OCI-LY3 (cell line): ENCODE measurements around the gene NUDT4.

Experiments
- H2AFZ ChIP-seq: fragments of 200-600, 300-600 bp; shearing (Covaris generic); 2 replicates; pipeline ENCODE4 v1.6.0; 2014; ENCODE audit warnings: antibody characterized with exemption, low read depth, low read length
- H3K27ac ChIP-seq: fragments of 200-600, 300-600 bp; sonication (generic); 2 replicates; pipeline ENCODE4 v1.5.1; 2014; ENCODE audit warnings: mild to moderate bottlenecking, low read length, moderate library complexity, mixed read lengths
- H3K27me3 ChIP-seq: fragments of 200-600, 300-600 bp; sonication (generic); 2 replicates; pipeline ENCODE4 v1.6.1; 2014; ENCODE audit warnings: low read depth, low read length, mixed read lengths
- H3K36me3 ChIP-seq: fragments of 200-600, 300-600 bp; sonication (generic); replicated peaks from 2 replicates; pipeline ENCODE3; 2014; ENCODE audit warnings: low read depth, low read length, mixed read lengths
- H3K4me1 ChIP-seq: fragments of 300-600, 200-600 bp; sonication (generic); 2 replicates; pipeline ENCODE4 v1.6.1; 2014; ENCODE audit warnings: low read length, mixed read lengths
- H3K4me2 ChIP-seq: fragments of 200-600, 300-600 bp; sonication (generic); 2 replicates; pipeline ENCODE4 v1.6.1; 2014; ENCODE audit warnings: low read length, mixed read lengths
- H3K4me3 ChIP-seq: fragments of 300-600, 200-600 bp; sonication (generic); 2 replicates; pipeline ENCODE4 v1.5.1; 2014; ENCODE audit warnings: antibody characterized with exemption, mild to moderate bottlenecking, low read length, moderate library complexity
- H3K79me2 ChIP-seq: fragments of 300-600, 200-600 bp; shearing (Covaris generic); 2 replicates; pipeline ENCODE4 v1.6.1; 2014; ENCODE audit warnings: mild to moderate bottlenecking, low read length, mixed read lengths
- H3K9ac ChIP-seq: fragments of 300-600, 200-600 bp; shearing (Covaris generic); 2 replicates; pipeline ENCODE4 v1.6.0; 2014; ENCODE audit warnings: mild to moderate bottlenecking, low read length, moderate library complexity
- H3K9me3 ChIP-seq: fragments of 200-600, 300-600 bp; shearing (Covaris generic); 2 replicates; pipeline ENCODE4 v1.6.1; 2014; ENCODE audit warnings: low read length, mixed read lengths; ENCODE audit not compliant: insufficient read depth
- H4K20me1 ChIP-seq: fragments of 200-600, 300-600 bp; sonication (generic); 2 replicates; pipeline ENCODE4 v1.6.1; 2016; ENCODE audit warnings: low read length, mixed read lengths; ENCODE audit not compliant: insufficient read depth
- CTCF ChIP-seq: fragments of 200-600, 300-600 bp; sonication (generic); IDR thresholded peaks from 2 replicates; pipeline ENCODE4 v1.5.1; 2014; ENCODE audit warnings: antibody characterized with exemption, low read length, low read depth
- EZH2phosphoT487 ChIP-seq: fragments of 200-600 bp; shearing (Covaris generic); IDR thresholded peaks from 2 replicates; pipeline ENCODE4 v1.6.1; 2018; ENCODE audit warnings: antibody characterized with exemption, mixed run types, low read depth

NUDT4 gene

GRCh38 chr12:93447555-93448290 lies 70.0 kb downstream of the NUDT4 start:
- Histone ChIP-seq H3K36me3 (no peaks in the 10 kb centered on the region), H3K4me1 (peaks cover 34% of the 10 kb centered on the region), H3K9me3 (no peaks in the 10 kb centered on the region), H4K20me1 (no peaks in the 10 kb centered on the region), H3K79me2 (0 out of 2 replicates have a peak, but pooled peaks cover 3% of the 10 kb centered on the region), H3K27ac (no peak overlapping the region), H3K4me2 (no peak overlapping the region), H3K9ac (no peak overlapping the region), H3K27me3 (no peaks in the 10 kb centered on the region), H2AFZ (no peak overlapping the region), H3K4me3 (no peak overlapping the region)
- TF ChIP-seq EZH2phosphoT487 = no peak
- no peak for TF ChIP-seq CTCF

- Histone ChIP-seq H3K4me2 (peak overlapping the region; percentile 40), H3K9ac (no peak overlapping the region), H3K27ac (peak overlapping the region; percentile 21; the same call in 1 of the 2 replicates), H3K9me3 (no peaks in the 10 kb centered on the region), H3K36me3 (no peaks in the 10 kb centered on the region), H3K79me2 (no peaks in the 10 kb centered on the region), H4K20me1 (no peaks in the 10 kb centered on the region), H2AFZ (no peak overlapping the region), H3K27me3 (no peaks in the 10 kb centered on the region), H3K4me1 (peaks cover 24% of the 10 kb centered on the region), H3K4me3 (no peak overlapping the region; the same call in 1 of the 2 replicates)
- TF ChIP-seq CTCF = no peak
- TF ChIP-seq EZH2phosphoT487 = no peak
These were observed 71.1 kb downstream of the NUDT4 start for GRCh38 chr12:93448796-93449195.

GRCh38 chr12:93449277-93449676 lies 71.6 kb downstream of the NUDT4 start:
- TF ChIP-seq EZH2phosphoT487 (no peak), CTCF (no peak)
- Histone ChIP-seq H3K27me3 (no peaks in the 10 kb centered on the region), H2AFZ (no peak overlapping the region), H3K4me1 (peaks cover 23% of the 10 kb centered on the region), H3K79me2 (no peaks in the 10 kb centered on the region), H4K20me1 (no peaks in the 10 kb centered on the region), H3K9me3 (no peaks in the 10 kb centered on the region), H3K4me3 (no peak overlapping the region), H3K9ac (no peak overlapping the region), H3K36me3 (no peaks in the 10 kb centered on the region), H3K4me2 (peak overlapping the region; percentile 40), H3K27ac (peak overlapping the region; percentile 21; the same call in 1 of the 2 replicates)

GRCh38 chr12:93451423-93452158 lies 73.9 kb downstream of the NUDT4 start:
- no peak overlapping the region for H3K27ac ChIP-seq
- no peak overlapping the region for H3K4me3 ChIP-seq
- no peaks in the 10 kb centered on the region for H3K27me3 ChIP-seq
- no peak overlapping the region for H3K4me2 ChIP-seq
- H3K4me1 ChIP-seq = peaks cover 23% of the 10 kb centered on the region
- H3K9me3 ChIP-seq = no peaks in the 10 kb centered on the region
- H2AFZ ChIP-seq = no peak overlapping the region
- no peak for TF ChIP-seq CTCF
- no peak for TF ChIP-seq EZH2phosphoT487
- H3K36me3 ChIP-seq = no peaks in the 10 kb centered on the region
- H3K9ac ChIP-seq = no peak overlapping the region
- H4K20me1 ChIP-seq = no peaks in the 10 kb centered on the region
- no peaks in the 10 kb centered on the region for H3K79me2 ChIP-seq
